Testis (tissue), 3 donors: ENCODE measurements around the gene NDST1. TPM values are rescaled to one million over a fixed set of nuclear protein-coding genes. Genes with fewer than 3 reads are reported as not detected.

Experiments
- DNase-seq: peaks from one replicate; pipeline ENCODE4 v3.0.0-alpha.2; 2019
- H3K27ac ChIP-seq, 2 donors: fragments of 200-600 bp; sonication (generic); one replicate each; pipeline ENCODE4 v1.5.1; 2019
- H3K27me3 ChIP-seq: fragments of 200-600 bp; sonication (generic); one replicate; pipeline ENCODE4 v1.5.1; 2019
- H3K36me3 ChIP-seq: fragments of 200-600 bp; sonication (generic); one replicate; pipeline ENCODE4 v1.5.1; 2017; ENCODE audit warnings: low read depth; ENCODE audit errors: missing control alignments
- H3K4me1 ChIP-seq: fragments of 200-600 bp; sonication (generic); one replicate; pipeline ENCODE4 v1.5.1; 2019
- H3K4me3 ChIP-seq, 2 donors: fragments of 200-600 bp; sonication (generic); one replicate each; pipeline ENCODE4 v1.5.1; 2017 to 2019
- H3K9me3 ChIP-seq: fragments of 200-600 bp; sonication (generic); one replicate; pipeline ENCODE4 v1.5.1; 2017
- POLR2A ChIP-seq: fragments of 450-650 bp; IDR thresholded peaks from one replicate; pipeline ENCODE4 v1.6.1; 2017; ENCODE audit warnings: antibody characterized with exemption, mild to moderate bottlenecking, moderate library complexity
- WGBS, 2 donors: methylation state at CpG; one replicate each; pipeline ENCODE4 v1.1.5; 2018; 5-methylcytosine and 5-hydroxymethylcytosine counted together
- intact Hi-C: fragments of 100-400 bp; cut with DNase I; formaldehyde crosslinking; loops from one replicate; pipeline ENCODE4 v1.15.1; 2023; ENCODE audit warnings: low total_unique reads
- polyA plus RNA-seq: library from polyadenylated mRNA; stranded (reverse); fragments of 350-450 nt; fragmentation: Illumina TruSeq; extraction: RNeasy Lipid Tissue Mini Kit (QIAGEN cat#74804); gene quantifications from one replicate; pipeline ENCODE4 v1.2.3, GENCODE V29; 2014; ENCODE audit warnings: low read depth, low replicate concordance; ENCODE audit not compliant: insufficient read depth
- total RNA-seq, 2 donors: library from RNA; depleted of rRNA; stranded (reverse); fragments of >200 nt; gene quantifications; one replicate each; pipeline ENCODE4 v1.2.3, GENCODE V29; 2016
- TF ChIP-seq, protein P1 (sequence below), 3 experiments: fragments of 450-650 bp in 2 of 3; fragments of 200-600 bp in 1 of 3; sonication (generic) in 1 of 3; IDR thresholded peaks; one replicate each; pipeline ENCODE4 v1.5.1; 2016 to 2019; ENCODE audit warnings: antibody characterized with exemption in 3 of 3, mild to moderate bottlenecking in 2 of 3, moderate library complexity in 1 of 3

The NDST1 gene
- total and polyA plus RNA-seq, 3 donors from 2014 or later, result 55.0 to 174 (median 167) TPM

DNA sequence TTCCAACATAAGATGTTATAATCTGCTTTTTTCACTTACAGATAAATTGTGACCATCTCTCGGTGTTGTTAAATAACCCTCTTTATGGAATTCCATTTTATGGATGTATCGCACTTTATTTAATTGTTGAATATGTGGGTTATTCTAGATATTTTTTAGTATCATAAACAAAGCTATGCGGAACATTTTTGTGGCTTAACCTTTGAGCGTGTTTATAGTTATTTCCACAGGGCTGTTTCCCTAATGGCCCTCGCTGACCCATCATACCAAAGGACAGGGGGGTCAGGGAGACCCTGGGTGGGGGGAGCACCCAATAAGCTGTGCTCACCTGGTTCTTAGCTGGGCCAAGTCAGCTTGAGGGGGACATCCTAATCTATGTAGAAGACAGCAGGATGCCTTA, 65.3 kb downstream of the NDST1 start:
- intact Hi-C loops, result no loop called here

DNA sequence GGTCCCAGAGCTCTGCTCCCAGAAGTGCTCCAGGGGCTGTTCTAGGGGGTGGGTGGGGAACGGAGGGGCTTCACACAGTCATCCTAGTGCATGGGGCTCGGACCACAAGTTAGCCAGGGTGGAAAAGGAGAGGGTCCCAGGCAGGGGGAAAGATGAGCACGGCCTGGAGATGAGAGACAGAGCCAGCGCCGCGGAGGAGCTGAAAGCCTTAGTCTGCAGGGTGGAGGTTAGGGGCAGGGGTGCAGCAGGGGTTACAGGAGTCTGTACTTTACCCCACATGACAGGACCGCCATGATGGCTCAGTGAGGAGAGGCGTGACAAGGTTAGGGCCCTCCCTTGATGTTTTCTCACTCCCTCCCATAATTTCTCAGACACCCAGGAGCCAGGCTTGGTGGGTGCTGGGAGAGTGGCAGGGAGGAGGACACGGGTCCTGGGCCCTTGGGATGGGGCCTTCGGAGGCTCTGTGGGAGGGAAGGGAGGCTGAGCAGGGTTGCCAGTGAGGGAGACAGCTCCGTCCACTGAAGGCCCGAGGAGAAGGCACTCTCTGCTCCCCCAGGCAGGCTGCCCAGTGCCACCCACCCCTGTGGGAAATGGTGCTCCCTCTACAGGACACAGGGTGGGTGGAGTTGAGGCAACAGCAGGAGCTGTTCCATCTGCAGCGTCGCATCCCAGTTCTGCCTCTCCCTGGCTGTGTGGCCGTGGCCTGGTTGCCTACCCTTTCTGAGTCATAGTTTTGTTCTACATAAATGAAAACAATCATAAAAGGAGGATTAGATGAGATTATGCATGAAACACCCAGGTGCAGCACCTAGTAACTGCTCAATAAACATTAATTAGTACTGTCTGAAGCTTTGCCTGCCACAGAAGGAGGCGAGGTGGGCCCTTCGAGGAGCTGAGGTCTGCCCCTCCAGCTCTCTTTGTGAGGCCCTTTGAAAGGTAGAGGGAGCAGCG, 66.2 kb downstream of the NDST1 start:
- TF ChIP-seq, protein P1, sequence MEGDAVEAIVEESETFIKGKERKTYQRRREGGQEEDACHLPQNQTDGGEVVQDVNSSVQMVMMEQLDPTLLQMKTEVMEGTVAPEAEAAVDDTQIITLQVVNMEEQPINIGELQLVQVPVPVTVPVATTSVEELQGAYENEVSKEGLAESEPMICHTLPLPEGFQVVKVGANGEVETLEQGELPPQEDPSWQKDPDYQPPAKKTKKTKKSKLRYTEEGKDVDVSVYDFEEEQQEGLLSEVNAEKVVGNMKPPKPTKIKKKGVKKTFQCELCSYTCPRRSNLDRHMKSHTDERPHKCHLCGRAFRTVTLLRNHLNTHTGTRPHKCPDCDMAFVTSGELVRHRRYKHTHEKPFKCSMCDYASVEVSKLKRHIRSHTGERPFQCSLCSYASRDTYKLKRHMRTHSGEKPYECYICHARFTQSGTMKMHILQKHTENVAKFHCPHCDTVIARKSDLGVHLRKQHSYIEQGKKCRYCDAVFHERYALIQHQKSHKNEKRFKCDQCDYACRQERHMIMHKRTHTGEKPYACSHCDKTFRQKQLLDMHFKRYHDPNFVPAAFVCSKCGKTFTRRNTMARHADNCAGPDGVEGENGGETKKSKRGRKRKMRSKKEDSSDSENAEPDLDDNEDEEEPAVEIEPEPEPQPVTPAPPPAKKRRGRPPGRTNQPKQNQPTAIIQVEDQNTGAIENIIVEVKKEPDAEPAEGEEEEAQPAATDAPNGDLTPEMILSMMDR (IDR thresholded peaks at IDR 0.05), result no peak
- TF ChIP-seq POLR2A, result no peak
- H3K4me1 ChIP-seq, result no peaks in the 10 kb centered on the region
- no peaks in the 10 kb centered on the region for H3K9me3 ChIP-seq
- intact Hi-C loops, result no loop called here
- H3K27ac ChIP-seq, result no peak overlapping the region
- H3K4me3 ChIP-seq, result no peak overlapping the region
- WGBS, 2 donors, result 81 to 82% methylated on average over 17 to 18 of the region's 18 CpGs
- no peaks in the 10 kb centered on the region for H3K36me3 ChIP-seq
- H3K27me3 ChIP-seq, result no peaks in the 10 kb centered on the region
- no peak for DNase-seq

More for the DNA sequence above, 65.3 kb downstream of the NDST1 start:
- no peak for TF ChIP-seq POLR2A
- TF ChIP-seq, protein P1 (IDR thresholded peaks at IDR 0.05), result no peak
- Histone ChIP-seq H3K9me3 (no peaks in the 10 kb centered on the region), H3K27me3 (no peaks in the 10 kb centered on the region), H3K4me1 (no peaks in the 10 kb centered on the region), H3K27ac (no peak overlapping the region), H3K4me3 (no peak overlapping the region), H3K36me3 (no peaks in the 10 kb centered on the region)
- WGBS, 2 donors, result 96 to 98% methylated on average over 5 of the region's 5 CpGs
- DNase-seq, result no peak

DNA sequence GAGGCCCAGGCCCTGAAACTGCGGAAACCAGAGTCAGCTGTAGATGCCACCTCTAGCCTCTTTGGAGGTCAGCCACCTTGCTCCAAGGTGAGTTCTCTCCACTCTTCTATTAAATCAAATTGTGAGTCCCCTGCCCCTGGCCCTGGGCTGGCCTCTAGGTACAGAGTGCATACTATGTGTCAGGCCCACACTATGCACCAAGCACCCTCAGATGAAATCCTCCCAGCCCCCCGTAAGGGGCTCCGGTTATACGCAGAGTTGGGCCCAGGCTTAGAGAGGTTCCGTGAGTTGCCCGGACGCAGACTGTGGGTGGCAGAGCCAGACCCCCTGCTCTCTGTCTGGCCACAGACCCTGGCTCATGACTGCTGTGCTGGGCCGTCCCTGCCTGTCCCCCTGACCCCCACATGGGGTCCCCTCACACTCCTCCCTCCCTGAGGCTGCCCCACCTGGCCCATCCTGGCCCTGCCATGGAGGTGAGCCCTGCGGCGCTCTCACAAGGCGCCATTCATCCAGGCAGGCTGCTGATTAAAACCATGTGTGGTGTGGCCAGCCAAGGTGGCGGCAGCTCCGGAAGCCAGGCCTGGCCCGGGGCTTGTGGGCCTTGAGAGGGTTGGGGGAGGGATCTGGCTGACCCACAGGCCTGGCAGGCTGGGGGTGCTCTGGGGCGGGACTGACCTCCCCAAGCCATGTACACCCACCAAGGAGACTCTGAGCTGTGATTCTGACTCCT, 67.1 kb downstream of the NDST1 start:
- no peaks in the 10 kb centered on the region for H3K4me1 ChIP-seq
- no peaks in the 10 kb centered on the region for H3K27me3 ChIP-seq
- WGBS, 2 donors, result 88 to 100% methylated on average over 1 to 15 of the region's 15 CpGs
- no peaks in the 10 kb centered on the region for H3K9me3 ChIP-seq
- no peak for TF ChIP-seq POLR2A
- TF ChIP-seq, protein P1 (IDR thresholded peaks at IDR 0.05), result no peak
- no peaks in the 10 kb centered on the region for H3K36me3 ChIP-seq
- H3K4me3 ChIP-seq, result no peak overlapping the region
- H3K27ac ChIP-seq, result no peak overlapping the region
- intact Hi-C loops, result no loop called here
- no peak for DNase-seq

DNA sequence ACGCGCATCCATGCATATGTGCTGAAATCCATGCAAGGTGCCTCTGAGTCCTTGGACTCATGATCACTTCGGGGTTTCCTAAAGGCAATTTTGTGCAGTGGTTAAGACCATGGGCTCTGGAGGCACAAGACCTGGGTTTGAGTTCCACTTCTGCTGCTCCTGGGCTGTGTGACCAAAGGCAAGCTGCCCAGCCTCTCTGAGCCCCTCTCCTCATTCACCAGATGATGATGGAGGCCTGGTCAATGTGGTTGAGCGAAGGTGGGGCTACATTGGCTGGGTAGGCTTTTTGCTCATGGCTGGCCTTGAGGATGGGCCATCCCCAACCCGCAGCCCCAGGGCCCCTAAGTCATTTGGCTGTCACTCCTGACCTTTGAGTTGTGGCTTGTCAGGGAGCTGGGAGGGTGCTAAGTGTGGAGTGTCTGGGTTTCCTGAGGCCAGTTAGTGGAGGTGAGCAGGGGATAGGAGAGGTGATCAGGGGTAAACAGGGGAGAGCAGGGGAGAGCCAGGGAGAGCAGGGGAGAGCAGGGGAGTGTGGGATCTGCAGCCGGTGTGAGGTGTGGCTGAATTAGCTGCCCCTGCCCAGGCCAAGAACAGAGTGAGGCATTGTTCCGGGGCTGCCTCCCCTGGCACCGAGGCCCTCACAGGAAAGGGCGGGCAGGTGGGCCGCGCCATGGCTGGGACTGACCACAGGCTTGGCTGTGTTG, 68.0 kb downstream of the NDST1 start:
- intact Hi-C loops, result no loop called here
- TF ChIP-seq, protein P1 (IDR thresholded peaks at IDR 0.05), result no peak
- TF ChIP-seq POLR2A, result no peak
- Histone ChIP-seq H3K27ac (no peak overlapping the region), H3K27me3 (no peaks in the 10 kb centered on the region), H3K9me3 (no peaks in the 10 kb centered on the region), H3K4me3 (no peak overlapping the region), H3K4me1 (no peaks in the 10 kb centered on the region), H3K36me3 (no peaks in the 10 kb centered on the region)
- 81 to 91% methylated on average over 9 to 11 of the region's 11 CpGs for WGBS, 2 donors
- no peak for DNase-seq
